K562 (cell line): ENCODE results near the gene CYB5R2. TPM values are rescaled to one million over a fixed set of nuclear protein-coding genes. Genes with fewer than 3 reads are reported as not detected.
A peak's percentile ranks its signal among the peaks of the same experiment; 100 is the strongest.

Experiments used
- ATAC-seq: fragments of 200-7000 bp; cut with Tn5 transposase; 3 replicates; pipeline ENCODE4 v1.9.1; 2020; ENCODE audit warnings: moderate library complexity
- BruUV-seq: library from RNA; stranded (reverse); fragments of 400-500 nt; replicated peaks from 2 replicates; lab custom pipeline; 2021; lab: Mats Ljungman, UMichigan
- CTCF ChIA-PET: fragments of 300-600 bp; formaldehyde crosslinking; extraction: SDS; loops from one replicate; lab custom pipeline; 2021; ENCODE audit warnings: low intra/inter-chr PET ratio; lab: Yijun Ruan, JAX
- POLR2A ChIA-PET: fragments of 300-600, 350-650 bp; sonication (Branson Sonifier 250); formaldehyde crosslinking; extraction: SDS; loops from one replicate; lab custom pipeline; 2021; ENCODE audit warnings: antibody characterized with exemption, inconsistent platforms; lab: Yijun Ruan, JAX
- DNase-seq, 4 experiments: peaks; one replicate each; pipeline versions ENCODE4 v3.0.0 to v3.0.0-alpha.2; 2011 to 2018; ENCODE audit warnings: low spot score in 3 of 4, mixed read lengths in 3 of 4; ENCODE audit errors: extremely low read depth in 1 of 4
- FAIRE-seq: peaks from 2 replicates; lab custom pipeline; 2011; peaks lifted over from hg19 to GRCh38; lab: Jason Lieb, UNC
- H2AFZ ChIP-seq: 2 replicates; pipeline ENCODE4 v1.6.0; 2011; ENCODE audit warnings: low read depth, low read length, control low read depth, inconsistent platforms
- H3K27ac ChIP-seq: fragments of 200-600 bp; 3 replicates; pipeline ENCODE4 v1.8.0; 2011; ENCODE audit warnings: low read depth, mild to moderate bottlenecking, control low read depth, inconsistent platforms, low read length, moderate library complexity, mixed read lengths; ENCODE audit errors: extremely low read depth
- H3K27me3 ChIP-seq, 2 experiments: fragments of 300-600 bp in 1 of 2; 2 replicates in 1 of 2; 3 replicates in 1 of 2; pipeline versions ENCODE4 v1.6.0 to v1.8.0; 2011; ENCODE audit warnings: inconsistent platforms in 2 of 2, low read length in 2 of 2, mild to moderate bottlenecking in 1 of 2, mixed read lengths in 1 of 2, moderate library complexity in 1 of 2; ENCODE audit not compliant: control insufficient read depth in 2 of 2, insufficient read depth in 2 of 2
- H3K36me3 ChIP-seq: fragments of 300-600 bp; 3 replicates; pipeline ENCODE4 v1.8.0; 2011; ENCODE audit warnings: mild to moderate bottlenecking, low read length, inconsistent platforms; ENCODE audit not compliant: control insufficient read depth, insufficient read depth
- H3K4me1 ChIP-seq, 2 experiments: fragments of 200-600 bp in 1 of 2; replicated peaks in 1 of 2; 2 replicates in 1 of 2; 3 replicates in 1 of 2; pipeline versions ENCODE4 v1.5.1 to v1.8.0; 2011; ENCODE audit warnings: inconsistent platforms in 2 of 2, low read length in 2 of 2, mild to moderate bottlenecking in 1 of 2, mixed read lengths in 1 of 2, moderate library complexity in 1 of 2; ENCODE audit not compliant: control insufficient read depth in 2 of 2, insufficient read depth in 2 of 2
- H3K4me2 ChIP-seq: 2 replicates; pipeline ENCODE4 v1.6.1; 2011; ENCODE audit warnings: low read length, control low read depth, inconsistent platforms, mixed read lengths; ENCODE audit not compliant: insufficient read depth
- H3K4me3 ChIP-seq: fragments of 200-600 bp; sonication (generic), shearing (Covaris generic); 2 replicates; pipeline ENCODE4 v1.5.1; 2016; ENCODE audit warnings: control low read depth, inconsistent platforms
- H3K79me2 ChIP-seq: fragments of 200-600 bp; 3 replicates; pipeline ENCODE4 v1.8.0; 2011; ENCODE audit warnings: low read length, inconsistent platforms; ENCODE audit not compliant: control insufficient read depth, insufficient read depth
- H3K9ac ChIP-seq, 2 experiments: 2 replicates each; pipeline versions ENCODE4 v1.6.0 to v1.6.1; 2011; ENCODE audit warnings: low read depth in 2 of 2, low read length in 2 of 2, control low read depth in 1 of 2, inconsistent platforms in 1 of 2, mild to moderate bottlenecking in 1 of 2, mixed read lengths in 1 of 2; ENCODE audit not compliant: insufficient read depth in 1 of 2
- H3K9me1 ChIP-seq: one replicate; pipeline ENCODE4 v1.6.0; 2011; ENCODE audit warnings: inconsistent platforms, mild to moderate bottlenecking, low read length, moderate library complexity; ENCODE audit not compliant: control insufficient read depth, insufficient read depth
- H3K9me3 ChIP-seq: replicated peaks from 2 replicates; pipeline ENCODE4 v1.5.1; 2011; ENCODE audit warnings: low read depth, low read length, inconsistent platforms; ENCODE audit not compliant: control insufficient read depth, insufficient read depth
- H4K20me1 ChIP-seq: replicated peaks from 2 replicates; pipeline ENCODE4 v1.6.1; 2011; ENCODE audit warnings: low read length, inconsistent platforms, mixed read lengths; ENCODE audit not compliant: control insufficient read depth, insufficient read depth
- GATAD2A ChIP-seq: fragments of 450-650 bp; IDR thresholded peaks from 2 replicates; pipeline ENCODE4 v1.6.1; 2017
- KAT8 ChIP-seq: fragments of 450-650 bp; IDR thresholded peaks from 2 replicates; pipeline ENCODE4 v1.6.1; 2016; ENCODE audit warnings: low read depth, mild to moderate bottlenecking
- NFIC ChIP-seq: fragments of 450-650 bp; IDR thresholded peaks from 2 replicates; pipeline ENCODE4 v1.6.1; 2017; ENCODE audit warnings: mild to moderate bottlenecking, inconsistent platforms
- NONO ChIP-seq, 2 experiments: fragments of 200-400 bp in 1 of 2; fragments of 450-650 bp in 1 of 2; formaldehyde crosslinking in 1 of 2; IDR thresholded peaks; 2 replicates each; pipeline ENCODE4 v1.6.1; 2017; ENCODE audit warnings: low read depth in 2 of 2, mild to moderate bottlenecking in 2 of 2, moderate library complexity in 2 of 2, low read length in 1 of 2
- OTX1 ChIP-seq: fragments of 450-650 bp; formaldehyde crosslinking; IDR thresholded peaks from 2 replicates; pipeline ENCODE4 v1.4.0; 2022; ENCODE audit warnings: mild to moderate bottlenecking
- RAD21 ChIP-seq, 2 experiments: fragments of 250-450 bp in 1 of 2; fragments of 450-650 bp in 1 of 2; sonication (Bioruptor Pico) in 1 of 2; formaldehyde crosslinking in 1 of 2; IDR thresholded peaks in 1 of 2; conservative IDR thresholded peaks in 1 of 2; 2 replicates each; pipeline versions ENCODE4 v1.4.0 to v1.8.0; 2020 to 2022; ENCODE audit warnings: mild to moderate bottlenecking in 2 of 2, moderate library complexity in 1 of 2
- STAT5B ChIP-seq: fragments of 250-450 bp; sonication (Bioruptor Pico); IDR thresholded peaks from 2 replicates; pipeline ENCODE4 v1.8.0; 2021; ENCODE audit warnings: mild to moderate bottlenecking, inconsistent platforms
- ZFP91 ChIP-seq: sonication (generic); formaldehyde crosslinking; IDR thresholded peaks from 2 replicates; pipeline ENCODE4 v1.8.0; 2022; ENCODE audit warnings: mild to moderate bottlenecking, missing genetic modification reagents
- ZNF232 ChIP-seq: sonication (generic); formaldehyde crosslinking; IDR thresholded peaks from 2 replicates; pipeline ENCODE4 v1.8.0; 2022; ENCODE audit warnings: mild to moderate bottlenecking, missing genetic modification reagents
- ZNF512 ChIP-seq: IDR thresholded peaks from 2 replicates; pipeline ENCODE4 v1.6.1; 2016; ENCODE audit warnings: missing genetic modification characterization, missing compliant biosample characterization
- WGBS: fragments of 100-300 bp; shearing (Covaris generic); methylation state at CpG from one replicate; pipeline ENCODE4 v1.1.6; 2016; ENCODE audit warnings: low coverage, mixed read lengths; ENCODE audit not compliant: insufficient coverage; ENCODE audit errors: missing lambda C conversion rate; 5-methylcytosine and 5-hydroxymethylcytosine counted together
- in situ Hi-C: fragments of 300-500 bp; cut with MboI; formaldehyde crosslinking; loops from 4 replicates; pipeline ENCODE4 v1.15.0; 2018; ENCODE audit warnings: inconsistent platforms, mixed read lengths
- intact Hi-C: fragments of 100-400 bp; cut with micrococcal nuclease; formaldehyde crosslinking; loops from 2 replicates; pipeline ENCODE4 v1.14.2; 2022
- polyA plus RNA-seq, 8 experiments: library from polyadenylated mRNA; depleted of rRNA in 4 of 8; stranded (reverse) in 5 of 8; unstranded in 3 of 8; fragments of >200 nt; fragmentation: Nextera tagmentation in 2 of 8; fragmentation: Illumina TruSeq in 1 of 8; extraction: Ambion mirVana in 2 of 8; extraction: Trizol in 1 of 8; gene quantifications; 2 replicates each; pipeline versions ENCODE4 v1.2.1 to v1.2.3, GENCODE V29; 2011 to 2014; ENCODE audit warnings: inconsistent platforms in 1 of 8, missing spikeins in 1 of 8
- total RNA-seq, 7 experiments: library from RNA; depleted of rRNA in 6 of 7; stranded (reverse); fragments of >200 nt in 6 of 7; fragmentation: Illumina TruSeq in 2 of 7; extraction: Trizol in 2 of 7; gene quantifications; 2 replicates each; pipeline versions ENCODE4 v1.2.1 to v1.2.3, GENCODE V29; 2011 to 2021; ENCODE audit warnings: low replicate concordance in 1 of 7

Gene CYB5R2
- total and polyA plus RNA-seq, 9 of the 15 experiments (the other 6 are each of a cell fraction or from before 2014, with no cell fraction given): 8.2 to 28.7 (median 13.6) TPM

DNA sequence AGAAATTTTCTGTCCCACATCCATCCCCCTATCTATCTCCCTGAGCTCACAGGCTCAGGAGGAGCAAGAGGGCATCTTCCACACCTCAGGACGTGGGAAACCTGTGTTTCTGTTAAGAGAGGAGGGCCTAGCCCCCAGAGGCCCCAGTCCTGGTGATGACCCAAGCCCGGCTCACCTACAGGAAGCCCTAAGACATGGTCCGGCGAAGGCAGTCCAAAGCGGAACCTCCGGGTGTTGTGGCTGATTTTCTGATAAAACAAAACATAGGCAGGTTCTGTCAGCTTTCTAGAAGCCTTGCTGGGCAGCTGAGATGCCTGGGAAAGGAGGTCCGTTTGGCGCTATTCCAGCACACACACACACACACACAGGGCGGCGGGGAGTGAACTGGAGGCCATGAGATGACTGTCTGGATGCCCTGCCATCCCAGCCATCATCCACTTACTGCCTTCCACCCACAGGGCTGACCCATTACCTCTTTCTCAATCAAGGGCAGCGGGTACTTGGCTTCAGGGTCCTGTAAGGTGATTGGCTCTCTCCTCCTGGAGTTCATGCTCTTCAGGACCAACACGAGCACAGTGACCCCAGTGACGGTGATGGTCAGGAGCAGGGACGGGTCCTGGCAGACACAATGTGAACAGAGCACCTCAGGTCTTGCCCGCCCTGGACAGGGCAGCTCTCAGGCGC, 882 bp downstream of the CYB5R2 start:
- in situ Hi-C loops (loop anchor here (25.0 kb wide), 1 partner anchor 585 kb away; the partner anchor contains the start of gene RBMXL2), intact Hi-C loops (no loop called here)
- H3K27me3 ChIP-seq: peaks cover 0 to 18% of the 10 kb centered on the region in 2 experiments; a peak in 2 of 5 replicates
- FAIRE-seq (no peak), DNase-seq (no peak), ATAC-seq (no peak)
- peak overlapping the region; percentile 82 for H2AFZ ChIP-seq
- no peaks in the 10 kb centered on the region for H3K36me3 ChIP-seq
- ChIA-PET POLR2A (no interaction called here), CTCF (no interaction called here)
- no peaks in the 10 kb centered on the region for H3K9me3 ChIP-seq
- no peak overlapping the region for H3K27ac ChIP-seq
- no peak overlapping the region for H3K4me2 ChIP-seq
- H3K9ac ChIP-seq: no peak overlapping the region
- TF ChIP-seq NFIC: peak; percentile 41; the same call in 1 of the 2 replicates
- no peak for TF ChIP-seq ZNF232 (CRISPR knock-in tag)
- H3K4me3 ChIP-seq: no peak overlapping the region
- peaks cover 0 to 12% of the 10 kb centered on the region in 2 experiments; a peak in 4 of 5 replicates for H3K4me1 ChIP-seq
- no peaks in the 10 kb centered on the region for H3K79me2 ChIP-seq
- BruUV-seq: no TSS peak
- WGBS: 40% methylated on average over 16 of the region's 16 CpGs
- H3K9me1 ChIP-seq: no peaks in the 10 kb centered on the region
- no peaks in the 10 kb centered on the region for H4K20me1 ChIP-seq

DNA sequence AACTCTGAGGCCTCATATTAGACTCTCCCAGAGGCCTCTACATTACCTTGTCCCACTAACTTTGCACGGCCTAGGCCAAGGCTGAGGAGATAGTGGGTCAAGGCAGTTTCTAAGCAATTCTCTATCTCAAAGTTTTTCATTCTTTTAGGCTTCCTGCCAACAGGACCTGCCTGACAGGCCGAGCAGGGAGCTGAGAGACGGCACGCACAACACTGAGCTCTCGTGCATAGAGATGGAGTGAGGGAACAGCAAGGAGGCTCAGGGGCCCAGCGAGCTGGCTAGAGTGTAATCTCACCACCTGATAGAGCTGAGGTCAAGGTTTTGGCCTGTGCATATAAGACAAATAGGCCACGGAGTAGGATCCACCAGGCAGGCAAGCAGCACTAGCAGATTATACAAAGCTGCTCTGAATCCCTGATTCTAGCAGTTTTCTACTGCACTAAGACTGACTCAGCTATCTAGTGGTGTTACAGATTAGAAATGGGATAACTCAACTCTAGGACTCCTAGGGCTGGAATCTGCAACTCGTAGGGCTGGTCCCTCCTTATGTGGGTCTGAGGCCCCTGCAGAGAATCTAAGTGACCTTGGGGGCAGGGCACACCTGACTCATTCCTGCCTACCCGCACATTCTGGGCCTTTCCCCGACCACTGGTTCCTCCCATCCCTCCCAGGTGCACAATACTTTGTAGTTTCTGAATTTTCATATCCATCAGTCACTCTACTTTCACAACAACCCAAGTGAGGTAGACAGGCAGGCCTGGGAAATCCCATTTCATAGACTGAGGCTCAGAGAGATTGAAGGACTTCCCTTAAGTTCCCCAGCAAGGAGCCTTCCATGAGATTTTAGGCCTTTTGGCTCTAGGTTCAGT, 1.7 kb downstream of the CYB5R2 start:
- intact Hi-C loops: no loop called here
- peaks cover 0 to 12% of the 10 kb centered on the region in 2 experiments; a peak in 4 of 5 replicates for H3K4me1 ChIP-seq
- H3K27me3 ChIP-seq: peaks cover 0 to 18% of the 10 kb centered on the region in 2 experiments; a peak in 2 of 5 replicates
- WGBS: 27% methylated on average over 10 of the region's 10 CpGs
- in situ Hi-C loops: loop anchor here (25.0 kb wide), 1 partner anchor 584 kb away; the partner anchor contains the start of gene RBMXL2
- FAIRE-seq (no peak), ATAC-seq (no peak), DNase-seq (no peak)
- H3K36me3 ChIP-seq: no peaks in the 10 kb centered on the region
- ChIA-PET CTCF (no interaction called here), POLR2A (no interaction called here)
- H4K20me1 ChIP-seq: no peaks in the 10 kb centered on the region
- H3K79me2 ChIP-seq: no peaks in the 10 kb centered on the region
- H3K9me1 ChIP-seq: no peaks in the 10 kb centered on the region
- H3K9me3 ChIP-seq: no peaks in the 10 kb centered on the region
- H3K27ac ChIP-seq: no peak overlapping the region
- no peak overlapping the region for H3K9ac ChIP-seq
- H3K4me3 ChIP-seq: no peak overlapping the region
- H2AFZ ChIP-seq: no peak overlapping the region
- no peak overlapping the region for H3K4me2 ChIP-seq
- no TSS peak for BruUV-seq
- TF ChIP-seq NONO (IDR thresholded peaks at IDR 0.05; ENCODE audit: low read depth in 2 of 2, low read length in 1 of 2): no peak
- TF ChIP-seq GATAD2A: no peak
- TF ChIP-seq RAD21 (CRISPR knock-in tag; conservative IDR thresholded peaks at IDR 0.05 in 1 of 2, IDR thresholded peaks at IDR 0.05 in 1 of 2): no peak
- no peak for TF ChIP-seq ZNF512
- no peak for TF ChIP-seq ZFP91
- no peak for TF ChIP-seq STAT5B (CRISPR knock-in tag)
- no peak for TF ChIP-seq OTX1 (CRISPR knock-in tag)
- no peak for TF ChIP-seq KAT8
